ACC112 (cell line): Measurements from ENCODE around the gene OGG1.

ENCODE experiments used
- H2AFZ ChIP-seq: fragments of 200-600 bp; sonication (generic); one replicate; pipeline ENCODE4 v1.6.0; 2017; ENCODE audit warnings: antibody characterized with exemption, low read length; ENCODE audit not compliant: unreplicated experiment
- H3K27ac ChIP-seq: fragments of 200-600 bp; sonication (generic); 2 replicates; pipeline ENCODE4 v1.5.1; 2014; ENCODE audit warnings: low read depth, mild to moderate bottlenecking, antibody characterized with exemption, low read length, moderate library complexity
- H3K27me3 ChIP-seq: fragments of 200-600 bp; sonication (generic); 2 replicates; pipeline ENCODE4 v1.6.1; 2014; ENCODE audit warnings: mild to moderate bottlenecking, antibody characterized with exemption, low read length, moderate library complexity, mixed read lengths; ENCODE audit not compliant: insufficient read depth
- H3K36me3 ChIP-seq: fragments of 200-600 bp; sonication (generic); 2 replicates; pipeline ENCODE4 v1.6.1; 2016; ENCODE audit warnings: mild to moderate bottlenecking, antibody characterized with exemption, low read length, moderate library complexity, mixed read lengths; ENCODE audit not compliant: insufficient read depth
- H3K4me1 ChIP-seq: fragments of 200-600 bp; sonication (generic); one replicate; pipeline ENCODE4 v1.6.1; 2016; ENCODE audit warnings: low read length, mixed read lengths; ENCODE audit not compliant: insufficient read depth, unreplicated experiment, control insufficient read depth
- H3K4me3 ChIP-seq: fragments of 200-600 bp; sonication (generic); 2 replicates; pipeline ENCODE4 v1.5.1; 2014; ENCODE audit warnings: mild to moderate bottlenecking, low read depth, low read length
- H3K79me2 ChIP-seq: fragments of 200-600 bp; sonication (generic); one replicate; pipeline ENCODE4 v1.6.0; 2016; ENCODE audit warnings: low read length; ENCODE audit not compliant: control insufficient read depth, unreplicated experiment, insufficient read depth

The OGG1 gene

GRCh38 chr3:9715136-9715535 is 34.6 kb upstream of the OGG1 start:
- Histone ChIP-seq H3K27me3 (peaks cover 33% of the 10 kb centered on the region), H3K4me1 (peaks cover 4% of the 10 kb centered on the region), H3K27ac (no peak overlapping the region), H2AFZ (peak overlapping the region; percentile 42), H3K36me3 (no peaks in the 10 kb centered on the region), H3K4me3 (no peak overlapping the region), H3K79me2 (no peaks in the 10 kb centered on the region)

DNA sequence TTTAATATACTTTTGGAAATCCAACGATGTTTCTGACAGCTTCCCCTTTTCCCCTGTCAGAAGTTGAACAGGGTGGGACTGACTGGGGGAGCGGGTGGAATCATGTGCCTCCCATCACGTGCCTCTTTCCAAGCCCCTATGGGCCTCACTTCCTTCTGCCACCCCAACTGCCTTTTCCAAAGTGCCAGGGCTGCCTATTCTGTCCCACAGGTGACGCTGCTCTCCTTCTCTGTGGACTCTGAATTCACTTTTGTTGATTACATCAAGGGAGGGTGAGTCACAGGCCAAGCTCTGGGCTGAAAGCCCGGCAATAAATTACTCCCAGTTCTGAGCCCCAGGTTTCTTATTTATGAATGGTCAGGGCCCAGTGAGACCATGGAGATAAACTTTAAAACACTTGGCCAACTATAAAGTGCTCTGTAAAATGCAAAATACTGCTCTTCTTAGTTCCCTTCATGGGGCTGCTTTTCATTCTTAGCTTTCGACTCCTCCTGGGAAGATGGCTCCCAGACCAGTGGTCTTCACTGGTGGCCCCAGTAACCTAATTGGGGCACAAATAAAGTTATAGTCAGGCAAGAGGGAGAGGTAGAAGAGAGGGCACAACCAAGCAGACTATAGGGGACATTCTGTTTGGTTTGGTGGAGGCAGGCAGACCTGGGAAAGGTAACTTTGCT is 33.9 kb upstream of the OGG1 start:
- Histone ChIP-seq H3K79me2 (no peaks in the 10 kb centered on the region), H3K27me3 (peaks cover 25% of the 10 kb centered on the region), H2AFZ (peak overlapping the region; percentile 42)

DNA sequence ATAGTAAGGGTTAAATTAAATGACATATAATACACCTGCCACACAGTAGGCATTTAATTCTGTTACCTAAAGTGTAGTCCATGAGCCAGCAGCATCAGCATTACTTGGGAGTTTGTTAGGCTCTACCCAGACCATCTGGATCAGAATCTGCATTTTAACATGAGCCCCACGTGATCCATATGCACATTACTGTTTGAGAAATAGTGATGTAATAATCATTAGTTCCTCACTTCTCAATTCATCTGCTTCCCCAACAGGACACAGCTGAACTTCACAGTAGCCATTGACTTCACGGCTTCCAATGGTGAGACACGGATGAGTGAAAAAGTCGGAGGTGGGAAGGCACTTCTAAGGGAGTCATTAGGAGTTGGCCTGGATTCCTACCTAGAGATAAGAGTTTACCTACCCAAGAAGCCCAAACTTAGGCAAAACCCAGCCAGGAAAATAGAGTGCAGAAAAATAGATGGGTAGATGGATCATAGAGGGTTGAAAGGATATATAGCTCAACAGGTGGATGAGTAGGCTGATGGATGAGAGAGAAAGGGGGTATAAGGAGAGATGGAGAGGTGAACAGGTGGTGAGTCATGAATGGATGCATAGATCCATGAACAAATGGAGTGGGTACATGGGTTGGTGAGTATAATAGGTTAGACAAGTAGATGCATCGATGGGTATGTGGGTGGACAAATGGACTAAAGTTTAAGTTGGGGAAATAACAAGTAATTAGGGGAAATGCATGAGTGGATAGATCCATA is 32.8 kb upstream of the OGG1 start:
- H3K27ac ChIP-seq = no peak overlapping the region
- H3K79me2 ChIP-seq = no peaks in the 10 kb centered on the region
- H3K27me3 ChIP-seq = peaks cover 19% of the 10 kb centered on the region
- H3K4me3 ChIP-seq = no peak overlapping the region
- H2AFZ ChIP-seq = no peak overlapping the region
- no peaks in the 10 kb centered on the region for H3K36me3 ChIP-seq
- H3K4me1 ChIP-seq = peaks cover 12% of the 10 kb centered on the region

More for the DNA sequence above, 33.9 kb upstream of the OGG1 start:
- H3K4me3 ChIP-seq = no peak overlapping the region
- no peaks in the 10 kb centered on the region for H3K36me3 ChIP-seq
- peaks cover 8% of the 10 kb centered on the region for H3K4me1 ChIP-seq
- no peak overlapping the region for H3K27ac ChIP-seq

GRCh38 chr3:9717563-9717962 is 32.2 kb upstream of the OGG1 start:
- no peaks in the 10 kb centered on the region for H3K36me3 ChIP-seq
- H3K79me2 ChIP-seq = no peaks in the 10 kb centered on the region
- H3K4me3 ChIP-seq = no peak overlapping the region
- H3K27me3 ChIP-seq = peaks cover 14% of the 10 kb centered on the region
- H2AFZ ChIP-seq = no peak overlapping the region
- peaks cover 12% of the 10 kb centered on the region for H3K4me1 ChIP-seq
- H3K27ac ChIP-seq = no peak overlapping the region

- no peaks in the 10 kb centered on the region for H3K36me3 ChIP-seq
- H3K27ac ChIP-seq = no peak overlapping the region
- H3K4me1 ChIP-seq = peaks cover 12% of the 10 kb centered on the region
- peaks cover 8% of the 10 kb centered on the region for H3K27me3 ChIP-seq
- no peaks in the 10 kb centered on the region for H3K79me2 ChIP-seq
- H3K4me3 ChIP-seq = no peak overlapping the region
- H2AFZ ChIP-seq = no peak overlapping the region
Measured at GRCh38 chr3:9718118-9718517, 31.6 kb upstream of the OGG1 start.

DNA sequence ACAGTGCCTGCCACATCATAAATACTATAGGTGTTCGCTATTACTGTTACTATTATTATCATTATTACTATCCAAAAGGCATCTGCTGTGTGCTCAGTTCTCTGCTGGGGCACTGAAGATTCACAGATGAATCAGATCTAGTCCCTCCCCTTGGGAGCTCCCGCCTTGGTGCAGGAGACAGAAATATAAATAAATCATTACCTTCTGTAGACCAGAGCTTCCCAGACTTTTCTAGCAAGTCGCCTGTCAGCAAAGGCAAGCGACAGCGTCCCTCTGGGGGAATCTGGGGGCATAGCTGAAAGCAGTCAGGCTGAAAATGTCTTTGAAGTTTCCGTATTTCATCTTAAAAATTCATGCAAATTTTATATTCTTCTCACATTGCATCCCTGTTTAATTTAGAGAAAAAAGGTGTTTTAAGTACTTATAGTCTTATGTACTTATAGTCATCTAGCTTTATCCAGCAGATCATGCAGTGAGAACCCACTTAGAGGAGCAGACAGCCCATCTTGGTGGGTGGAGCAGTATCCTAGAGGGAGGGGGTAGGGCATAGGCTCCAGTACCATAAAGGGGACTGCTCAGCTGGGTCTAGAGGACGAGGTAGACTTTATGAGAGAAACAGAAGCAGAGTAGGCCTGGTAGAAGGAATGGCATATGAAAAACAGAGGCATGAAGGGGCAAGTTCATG is 28.6 kb upstream of the OGG1 start:
- Histone ChIP-seq H3K36me3 (no peaks in the 10 kb centered on the region), H3K4me3 (no peak overlapping the region), H3K27me3 (peaks cover 3% of the 10 kb centered on the region; the same call in 1 of the 2 replicates), H2AFZ (no peak overlapping the region), H3K4me1 (peaks cover 10% of the 10 kb centered on the region), H3K27ac (no peak overlapping the region), H3K79me2 (no peaks in the 10 kb centered on the region)

- Histone ChIP-seq H3K27me3 (peaks cover 3% of the 10 kb centered on the region; the same call in 1 of the 2 replicates), H3K4me3 (no peak overlapping the region), H3K36me3 (no peaks in the 10 kb centered on the region), H2AFZ (no peak overlapping the region), H3K4me1 (peaks cover 9% of the 10 kb centered on the region), H3K79me2 (no peaks in the 10 kb centered on the region), H3K27ac (no peak overlapping the region)
Measured at GRCh38 chr3:9721700-9722060, 28.1 kb upstream of the OGG1 start.

DNA sequence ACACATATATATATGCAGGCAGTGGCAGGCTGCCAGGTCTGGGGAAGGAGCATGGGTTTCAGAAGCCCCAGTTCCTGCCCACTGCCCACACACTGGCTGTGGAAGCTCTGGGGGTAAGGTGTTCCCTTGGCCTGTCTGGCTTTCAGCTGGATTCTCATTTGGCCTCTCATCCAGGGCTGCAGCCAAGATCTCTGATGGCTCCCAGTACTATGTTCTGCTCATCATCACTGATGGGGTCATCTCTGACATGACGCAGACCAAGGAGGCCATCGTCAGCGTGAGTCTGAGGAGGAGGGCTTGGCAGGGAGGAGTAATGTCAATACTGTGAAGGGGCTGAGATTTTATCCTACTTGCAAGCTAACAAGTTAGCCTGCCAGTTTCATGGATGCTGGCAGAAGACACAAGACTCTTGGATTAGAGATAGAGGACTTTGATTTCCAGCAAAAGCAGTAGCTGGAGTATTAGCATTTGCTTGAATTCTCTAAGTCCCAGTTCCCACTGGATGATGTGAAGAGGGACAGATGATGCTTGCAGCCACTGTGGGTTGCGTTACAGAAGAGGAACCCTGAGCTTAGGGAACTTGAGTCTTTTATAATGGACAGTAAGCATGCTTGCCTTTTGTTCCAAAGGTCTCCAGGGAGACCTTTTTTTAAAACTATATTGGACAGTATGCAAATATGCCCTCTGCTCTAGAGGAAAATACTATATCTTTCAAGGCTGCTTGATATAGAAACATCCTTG is 23.8 kb upstream of the OGG1 start:
- Histone ChIP-seq H3K36me3 (no peaks in the 10 kb centered on the region), H3K79me2 (no peaks in the 10 kb centered on the region), H2AFZ (no peak overlapping the region), H3K27ac (no peak overlapping the region), H3K4me1 (peaks cover 22% of the 10 kb centered on the region), H3K4me3 (no peak overlapping the region), H3K27me3 (no peaks in the 10 kb centered on the region)

- H2AFZ ChIP-seq = no peak overlapping the region
- H3K27ac ChIP-seq = no peak overlapping the region
- H3K27me3 ChIP-seq = no peaks in the 10 kb centered on the region
- peaks cover 5% of the 10 kb centered on the region for H3K79me2 ChIP-seq
- H3K36me3 ChIP-seq = no peaks in the 10 kb centered on the region
- H3K4me1 ChIP-seq = peaks cover 18% of the 10 kb centered on the region
- H3K4me3 ChIP-seq = no peak overlapping the region
Measured at GRCh38 chr3:9727041-9727595, 22.6 kb upstream of the OGG1 start.

- no peaks in the 10 kb centered on the region for H3K27me3 ChIP-seq
- peaks cover 20% of the 10 kb centered on the region for H3K4me1 ChIP-seq
- no peak overlapping the region for H2AFZ ChIP-seq
- no peak overlapping the region for H3K4me3 ChIP-seq
- no peak overlapping the region for H3K27ac ChIP-seq
- peaks cover 12% of the 10 kb centered on the region for H3K79me2 ChIP-seq
- H3K36me3 ChIP-seq = no peaks in the 10 kb centered on the region
Measured at GRCh38 chr3:9727743-9728142, 22.0 kb upstream of the OGG1 start.
